GM18505 (cell line): ENCODE measurements around the gene PKD1.
"Not testable (repeated sequence)": the region's sequence is repeated elsewhere in the genome, so short reads cannot be mapped to it uniquely, and the experiment has no call there.

ENCODE experiments used
- ATAC-seq: cut with Tn5 transposase; IDR thresholded peaks from one replicate; pipeline ENCODE4 v1.9.1; 2021; ENCODE audit not compliant: unreplicated experiment
- POLR2A ChIP-seq: IDR thresholded peaks from 4 replicates; pipeline ENCODE4 v1.6.1; 2011; ENCODE audit warnings: borderline replicate concordance; ENCODE audit not compliant: insufficient read depth, insufficient read length; ENCODE audit errors: extremely low read depth

The PKD1 gene

GRCh38 chr16:2126161-2126743 is 9.4 kb downstream of the PKD1 start:
- not testable (repeated sequence) for ATAC-seq

GRCh38 chr16:2125609-2126008 is 10.1 kb downstream of the PKD1 start:
- ATAC-seq: not testable (repeated sequence)

DNA sequence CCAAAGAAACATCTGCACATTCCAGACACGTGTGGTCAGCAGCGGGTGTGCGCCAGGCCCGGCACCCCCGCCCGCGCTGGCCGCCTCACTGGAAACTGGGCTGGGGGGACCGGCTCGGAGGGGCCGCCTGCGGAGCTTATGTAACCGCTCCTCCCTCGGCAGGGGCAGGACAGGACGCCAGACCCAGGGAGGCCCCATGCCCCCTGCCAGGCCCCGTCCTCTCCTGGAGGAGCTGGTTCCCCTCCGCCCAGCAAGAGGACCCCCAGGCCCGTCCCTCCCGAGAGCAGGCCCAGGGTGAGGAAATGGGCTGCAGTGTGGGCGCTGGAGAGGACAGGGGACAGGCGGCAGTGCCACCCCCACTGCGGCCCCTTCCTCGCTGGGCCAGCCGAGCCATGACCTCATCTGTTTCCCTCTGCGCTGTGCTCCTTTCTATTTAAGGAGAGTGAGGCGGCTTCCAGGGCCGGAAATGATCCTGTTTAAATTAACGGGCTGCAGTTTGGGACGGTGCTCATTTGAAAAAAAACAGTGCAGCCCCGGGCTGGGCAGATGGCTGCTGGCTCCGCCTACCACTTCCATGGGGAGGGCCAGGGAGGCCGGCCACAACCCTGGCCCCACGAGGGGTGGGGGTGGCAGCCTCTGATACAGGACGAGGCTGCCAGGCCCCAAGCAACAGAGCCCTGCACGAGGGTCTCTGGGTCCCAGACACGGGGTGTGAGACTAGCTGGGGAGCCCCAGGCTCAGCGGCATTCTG is 10.8 kb downstream of the PKD1 start:
- ATAC-seq: not testable (repeated sequence)

DNA sequence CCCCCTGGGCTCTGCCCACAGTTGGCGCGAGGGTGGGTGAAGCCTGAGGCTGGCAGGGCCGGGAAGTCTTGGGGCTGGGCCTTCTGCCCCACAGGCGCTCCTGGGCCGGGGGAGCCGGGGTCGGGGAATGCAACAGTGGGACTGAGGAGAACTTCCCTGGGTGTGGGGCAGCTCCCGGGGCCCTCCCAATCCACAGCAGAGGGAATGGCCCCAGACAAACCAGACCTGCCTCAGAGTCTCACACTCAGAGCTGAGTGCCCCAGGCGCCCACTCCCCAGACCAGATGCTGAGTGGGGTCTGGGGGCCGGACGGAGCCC is 11.4 kb downstream of the PKD1 start:
- ATAC-seq: not testable (repeated sequence)

GRCh38 chr16:2123706-2124376 is 11.9 kb downstream of the PKD1 start:
- not testable (repeated sequence) for ATAC-seq

- ATAC-seq: not testable (repeated sequence)
Observed at GRCh38 chr16:2122934-2123683, 12.6 kb downstream of the PKD1 start.

- no peak for ATAC-seq
- no peak for TF ChIP-seq POLR2A
Observed at GRCh38 chr16:2122429-2122828, 13.3 kb downstream of the PKD1 start.

DNA sequence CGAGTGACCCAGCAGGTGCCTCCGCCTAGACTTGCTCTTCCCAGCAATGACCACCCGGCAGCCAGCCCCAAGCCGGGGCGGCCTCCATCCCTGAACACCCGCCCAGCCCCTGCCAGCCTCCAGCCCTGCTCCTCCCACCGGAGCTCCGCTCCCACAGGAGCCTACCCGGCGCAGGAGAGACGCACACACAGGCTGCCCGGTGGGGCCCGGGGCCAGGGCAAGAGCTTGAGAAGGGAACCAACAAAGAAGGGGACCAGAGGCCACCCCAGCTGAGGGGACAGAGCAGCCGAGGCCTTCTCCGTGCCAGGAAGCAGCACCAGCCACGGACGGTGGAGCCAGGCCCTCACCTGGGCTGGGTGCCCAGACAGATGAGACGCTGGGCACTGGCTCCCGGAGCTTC is 13.8 kb downstream of the PKD1 start:
- TF ChIP-seq POLR2A: no peak
- ATAC-seq: no peak

DNA sequence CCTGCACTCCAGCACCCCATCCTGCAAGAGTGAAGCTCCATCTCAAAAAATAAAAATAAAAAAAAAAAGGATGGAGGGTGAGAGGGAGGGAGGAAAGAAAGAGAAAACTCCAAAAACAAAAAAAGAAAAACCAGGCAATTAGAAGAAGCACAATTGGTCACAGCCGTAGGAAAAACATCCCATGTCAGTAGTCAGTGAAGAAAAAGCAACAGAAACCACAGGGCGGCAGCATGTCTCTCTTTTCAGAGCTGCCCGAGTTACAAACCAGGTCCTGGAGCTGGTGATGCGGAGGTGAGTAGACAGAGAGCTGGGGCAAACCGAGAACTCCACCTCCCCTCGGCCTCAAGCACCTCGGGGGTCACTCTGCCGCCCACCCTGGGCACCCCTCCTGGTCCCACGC is 14.4 kb downstream of the PKD1 start:
- not testable (repeated sequence) for ATAC-seq

- not testable (repeated sequence) for ATAC-seq
Observed at GRCh38 chr16:2117960-2118722, 17.6 kb downstream of the PKD1 start.

DNA sequence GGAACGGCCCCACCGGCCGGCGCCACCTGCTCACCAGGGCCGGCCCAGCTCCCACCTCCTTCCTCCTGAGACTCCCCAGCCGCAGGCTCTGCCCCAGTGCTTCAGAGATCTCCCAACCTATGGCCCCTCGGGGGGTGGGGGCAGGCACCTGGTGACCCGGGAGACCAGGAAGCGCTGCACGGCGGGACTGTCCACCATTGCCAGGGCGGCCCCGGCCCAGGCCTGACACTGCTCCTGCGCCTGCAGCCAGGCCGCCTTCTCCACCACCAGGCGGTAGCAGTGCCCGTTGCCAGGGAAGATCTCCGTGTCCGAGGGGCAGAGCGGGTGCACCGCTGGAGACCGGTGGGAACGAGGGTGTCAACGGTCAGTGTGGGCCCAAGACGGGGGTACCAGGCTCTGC is 18.4 kb downstream of the PKD1 start:
- ATAC-seq: not testable (repeated sequence)

GRCh38 chr16:2116428-2116827 is 19.3 kb downstream of the PKD1 start:
- ATAC-seq: not testable (repeated sequence)

GRCh38 chr16:2115591-2115973 is 20.1 kb downstream of the PKD1 start:
- TF ChIP-seq POLR2A: no peak
- no peak for ATAC-seq

- not testable (repeated sequence) for ATAC-seq
Observed at GRCh38 chr16:2114885-2115590, 20.7 kb downstream of the PKD1 start.

- not testable (repeated sequence) for ATAC-seq
Observed at GRCh38 chr16:2114225-2114624, 21.5 kb downstream of the PKD1 start.

- not testable (repeated sequence) for ATAC-seq
Observed at GRCh38 chr16:2112539-2113106, 23.1 kb downstream of the PKD1 start.

DNA sequence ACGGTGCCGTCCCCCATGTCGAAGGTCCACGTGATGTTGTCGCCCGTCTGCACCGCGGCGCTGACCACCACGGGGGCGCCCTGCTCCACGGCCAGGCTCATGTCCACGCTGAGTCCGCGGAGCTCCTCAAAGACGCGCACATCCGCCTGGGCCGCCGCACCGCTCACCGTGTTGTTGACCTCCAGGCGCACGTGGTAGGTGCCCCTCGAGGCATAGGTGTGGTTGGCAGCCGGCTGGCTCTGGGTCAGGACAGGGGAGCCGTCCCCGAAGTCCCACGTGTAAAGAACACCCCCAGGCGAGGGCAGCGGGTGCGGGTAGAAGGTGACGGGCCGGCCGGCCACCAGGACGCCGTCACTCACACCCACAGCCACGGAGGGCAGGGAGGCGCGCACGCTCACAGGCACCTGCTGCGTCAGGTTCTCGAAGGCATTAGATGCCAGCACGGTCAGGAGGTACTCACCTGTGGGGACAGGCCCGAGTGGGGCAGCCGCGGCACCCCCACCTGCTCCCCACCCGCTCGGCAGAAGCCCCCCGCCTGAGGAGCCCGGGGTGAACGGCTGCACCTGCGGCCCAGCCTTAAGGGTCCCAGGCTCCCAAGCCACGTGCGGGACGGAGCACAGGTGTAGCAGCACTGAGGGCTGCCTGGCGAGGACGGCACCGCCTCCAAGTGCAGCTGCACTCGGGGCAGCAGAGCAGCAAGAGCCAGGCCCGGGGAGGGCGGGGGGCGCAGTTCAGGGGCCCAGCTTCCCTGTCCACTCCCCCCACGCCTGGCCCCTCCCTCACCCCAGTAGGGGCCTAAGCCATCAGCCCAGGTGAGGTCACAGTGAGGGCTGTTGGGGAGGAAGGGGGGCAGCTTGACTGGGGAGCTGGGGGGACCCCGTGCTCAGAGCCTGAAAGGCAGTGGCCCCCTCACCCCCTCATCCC is 24.0 kb downstream of the PKD1 start:
- not testable (repeated sequence) for ATAC-seq

GRCh38 chr16:2111009-2111353 is 24.7 kb downstream of the PKD1 start:
- not testable (repeated sequence) for ATAC-seq
